Measurements from ENCODE around the gene IFT88.

IFT88 gene

GRCh38 chr13:20585371-20585770, 18.4 kb downstream of the IFT88 start:
- Histone ChIP-seq H3K4me3 (ENCODE audit: low read depth, low read length) (no peak overlapping the region), H3K36me3 (ENCODE audit: insufficient read depth, low read length) (peaks cover 31% of the 10 kb centered on the region), H2AFZ (ENCODE audit: low read length, unreplicated experiment) (no peak overlapping the region)

GRCh38 chr13:20588529-20589110, 21.7 kb downstream of the IFT88 start:
- no peak overlapping the region for H3K27ac ChIP-seq (ENCODE audit: low read depth, low read length)
- H2AFZ ChIP-seq (ENCODE audit: low read length, unreplicated experiment), result no peak overlapping the region
- H3K4me1 ChIP-seq (ENCODE audit: control insufficient read depth, insufficient read depth, low read length, unreplicated experiment), result no peaks in the 10 kb centered on the region
- H3K79me2 ChIP-seq (ENCODE audit: control insufficient read depth, insufficient read depth, low read length, unreplicated experiment), result no peaks in the 10 kb centered on the region
- H3K4me3 ChIP-seq (ENCODE audit: low read depth, low read length), result no peak overlapping the region
- no peaks in the 10 kb centered on the region for H3K27me3 ChIP-seq (ENCODE audit: insufficient read depth, low read length)
- peaks cover 20% of the 10 kb centered on the region for H3K36me3 ChIP-seq (ENCODE audit: insufficient read depth, low read length)

More at GRCh38 chr13:20585371-20585770, 18.4 kb downstream of the IFT88 start:
- Histone ChIP-seq H3K4me1 (ENCODE audit: control insufficient read depth, insufficient read depth, low read length, unreplicated experiment) (no peaks in the 10 kb centered on the region), H3K27me3 (ENCODE audit: insufficient read depth, low read length) (no peaks in the 10 kb centered on the region), H3K27ac (ENCODE audit: low read depth, low read length) (no peak overlapping the region), H3K79me2 (ENCODE audit: control insufficient read depth, insufficient read depth, low read length, unreplicated experiment) (no peaks in the 10 kb centered on the region)

- H3K27me3 ChIP-seq (ENCODE audit: insufficient read depth, low read length), result no peaks in the 10 kb centered on the region
Observed at GRCh38 chr13:20590561-20590960, 23.6 kb downstream of the IFT88 start.

GRCh38 chr13:20592606-20593005, 25.6 kb downstream of the IFT88 start:
- no peak overlapping the region for H3K27ac ChIP-seq (ENCODE audit: low read depth, low read length)
- no peak overlapping the region for H2AFZ ChIP-seq (ENCODE audit: low read length, unreplicated experiment)
- no peaks in the 10 kb centered on the region for H3K27me3 ChIP-seq (ENCODE audit: insufficient read depth, low read length)
- H3K36me3 ChIP-seq (ENCODE audit: insufficient read depth, low read length), result no peaks in the 10 kb centered on the region
- no peak overlapping the region for H3K4me3 ChIP-seq (ENCODE audit: low read depth, low read length)
- H3K4me1 ChIP-seq (ENCODE audit: control insufficient read depth, insufficient read depth, low read length, unreplicated experiment), result no peaks in the 10 kb centered on the region
- no peaks in the 10 kb centered on the region for H3K79me2 ChIP-seq (ENCODE audit: control insufficient read depth, insufficient read depth, low read length, unreplicated experiment)

More at GRCh38 chr13:20590561-20590960, 23.6 kb downstream of the IFT88 start:
- peaks cover 4% of the 10 kb centered on the region; the same call in 1 of the 2 replicates for H3K36me3 ChIP-seq (ENCODE audit: insufficient read depth, low read length)
- no peak overlapping the region for H3K27ac ChIP-seq (ENCODE audit: low read depth, low read length)
- no peaks in the 10 kb centered on the region for H3K4me1 ChIP-seq (ENCODE audit: control insufficient read depth, insufficient read depth, low read length, unreplicated experiment)
- no peak overlapping the region for H3K4me3 ChIP-seq (ENCODE audit: low read depth, low read length)
- H3K79me2 ChIP-seq (ENCODE audit: control insufficient read depth, insufficient read depth, low read length, unreplicated experiment), result no peaks in the 10 kb centered on the region
- no peak overlapping the region for H2AFZ ChIP-seq (ENCODE audit: low read length, unreplicated experiment)

GRCh38 chr13:20594280-20594679, 27.3 kb downstream of the IFT88 start:
- Histone ChIP-seq H3K4me1 (ENCODE audit: control insufficient read depth, insufficient read depth, low read length, unreplicated experiment) (no peaks in the 10 kb centered on the region), H3K79me2 (ENCODE audit: control insufficient read depth, insufficient read depth, low read length, unreplicated experiment) (no peaks in the 10 kb centered on the region), H3K27me3 (ENCODE audit: insufficient read depth, low read length) (no peaks in the 10 kb centered on the region), H3K36me3 (ENCODE audit: insufficient read depth, low read length) (no peaks in the 10 kb centered on the region), H2AFZ (ENCODE audit: low read length, unreplicated experiment) (no peak overlapping the region), H3K4me3 (ENCODE audit: low read depth, low read length) (no peak overlapping the region), H3K27ac (ENCODE audit: low read depth, low read length) (no peak overlapping the region)

GRCh38 chr13:20607015-20607414, 40.1 kb downstream of the IFT88 start:
- Histone ChIP-seq H3K27ac (ENCODE audit: low read depth, low read length) (no peak overlapping the region), H3K27me3 (ENCODE audit: insufficient read depth, low read length) (no peaks in the 10 kb centered on the region), H2AFZ (ENCODE audit: low read length, unreplicated experiment) (no peak overlapping the region), H3K4me1 (ENCODE audit: control insufficient read depth, insufficient read depth, low read length, unreplicated experiment) (peaks cover 8% of the 10 kb centered on the region), H3K4me3 (ENCODE audit: low read depth, low read length) (no peak overlapping the region), H3K36me3 (ENCODE audit: insufficient read depth, low read length) (peaks cover 4% of the 10 kb centered on the region; the same call in 1 of the 2 replicates), H3K79me2 (ENCODE audit: control insufficient read depth, insufficient read depth, low read length, unreplicated experiment) (no peaks in the 10 kb centered on the region)

- no peaks in the 10 kb centered on the region for H3K27me3 ChIP-seq (ENCODE audit: insufficient read depth, low read length)
- no peak overlapping the region for H2AFZ ChIP-seq (ENCODE audit: low read length, unreplicated experiment)
- H3K27ac ChIP-seq (ENCODE audit: low read depth, low read length), result peak overlapping the region; percentile 73
- H3K4me3 ChIP-seq (ENCODE audit: low read depth, low read length), result peak overlapping the region; percentile 17; the same call in 1 of the 2 replicates
- no peaks in the 10 kb centered on the region for H3K79me2 ChIP-seq (ENCODE audit: control insufficient read depth, insufficient read depth, low read length, unreplicated experiment)
- H3K4me1 ChIP-seq (ENCODE audit: control insufficient read depth, insufficient read depth, low read length, unreplicated experiment), result peaks cover 8% of the 10 kb centered on the region
- H3K36me3 ChIP-seq (ENCODE audit: insufficient read depth, low read length), result peaks cover 4% of the 10 kb centered on the region; the same call in 1 of the 2 replicates
Observed at GRCh38 chr13:20608438-20609020, 41.6 kb downstream of the IFT88 start.

- H3K27me3 ChIP-seq (ENCODE audit: insufficient read depth, low read length), result no peaks in the 10 kb centered on the region
- H3K79me2 ChIP-seq (ENCODE audit: control insufficient read depth, insufficient read depth, low read length, unreplicated experiment), result no peaks in the 10 kb centered on the region
- peaks cover 8% of the 10 kb centered on the region for H3K4me1 ChIP-seq (ENCODE audit: control insufficient read depth, insufficient read depth, low read length, unreplicated experiment)
- peak overlapping the region; percentile 73 for H3K27ac ChIP-seq (ENCODE audit: low read depth, low read length)
- peaks cover 4% of the 10 kb centered on the region; the same call in 1 of the 2 replicates for H3K36me3 ChIP-seq (ENCODE audit: insufficient read depth, low read length)
- H3K4me3 ChIP-seq (ENCODE audit: low read depth, low read length), result no peak overlapping the region
- H2AFZ ChIP-seq (ENCODE audit: low read length, unreplicated experiment), result no peak overlapping the region
Observed at GRCh38 chr13:20609145-20609544, 42.2 kb downstream of the IFT88 start.

- H3K27me3 ChIP-seq (ENCODE audit: insufficient read depth, low read length), result no peaks in the 10 kb centered on the region
- no peak overlapping the region for H3K27ac ChIP-seq (ENCODE audit: low read depth, low read length)
- H3K79me2 ChIP-seq (ENCODE audit: control insufficient read depth, insufficient read depth, low read length, unreplicated experiment), result no peaks in the 10 kb centered on the region
- peaks cover 4% of the 10 kb centered on the region; the same call in 1 of the 2 replicates for H3K36me3 ChIP-seq (ENCODE audit: insufficient read depth, low read length)
- no peak overlapping the region for H2AFZ ChIP-seq (ENCODE audit: low read length, unreplicated experiment)
- no peak overlapping the region for H3K4me3 ChIP-seq (ENCODE audit: low read depth, low read length)
- peaks cover 8% of the 10 kb centered on the region for H3K4me1 ChIP-seq (ENCODE audit: control insufficient read depth, insufficient read depth, low read length, unreplicated experiment)
Observed at GRCh38 chr13:20610006-20610405, 43.0 kb downstream of the IFT88 start.

GRCh38 chr13:20616059-20616797, 49.3 kb downstream of the IFT88 start:
- Histone ChIP-seq H2AFZ (ENCODE audit: low read length, unreplicated experiment) (no peak overlapping the region), H3K79me2 (ENCODE audit: control insufficient read depth, insufficient read depth, low read length, unreplicated experiment) (no peaks in the 10 kb centered on the region), H3K36me3 (ENCODE audit: insufficient read depth, low read length) (no peaks in the 10 kb centered on the region; the same call in 1 of the 2 replicates), H3K27ac (ENCODE audit: low read depth, low read length) (peak overlapping the region; percentile 65), H3K4me1 (ENCODE audit: control insufficient read depth, insufficient read depth, low read length, unreplicated experiment) (peaks cover 14% of the 10 kb centered on the region), H3K27me3 (ENCODE audit: insufficient read depth, low read length) (no peaks in the 10 kb centered on the region), H3K4me3 (ENCODE audit: low read depth, low read length) (no peak overlapping the region)
